ENCODE data around the gene KLF12. TPM values are rescaled to one million over a fixed set of nuclear protein-coding genes. Genes with fewer than 3 reads are reported as not detected.

The KLF12 gene
- total RNA-seq, 5 donors from 2014 or later (not counting 1 experiment from before 2014, with no cell fraction given), result 60.2 to 112 (median 64.7) TPM

DNA sequence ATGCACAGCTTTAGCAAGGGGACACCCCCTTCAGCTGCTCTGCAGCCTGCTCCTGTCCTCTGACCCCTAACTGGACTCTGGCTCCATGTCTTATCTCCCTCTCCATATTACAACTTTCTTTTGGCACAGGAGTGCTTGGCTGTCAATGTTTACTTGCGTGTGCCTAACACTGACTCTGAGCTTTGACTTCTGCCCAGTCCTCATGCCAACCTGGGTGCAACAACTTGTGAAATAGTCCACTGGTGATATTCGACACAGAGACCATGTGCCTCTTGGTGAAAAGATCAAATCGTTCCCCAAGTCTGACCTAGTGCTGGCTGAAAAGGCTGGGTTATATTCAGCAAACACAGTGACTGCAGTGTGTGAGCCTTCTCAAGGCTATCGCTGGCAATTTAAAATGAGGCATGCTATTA lies 34.1 kb upstream of the KLF12 start:
- DNase-seq, result no peak
- WGBS (ENCODE audit: insufficient coverage), result 71% methylated on average over 3 of the region's 4 CpGs
- Mint-ChIP-seq H3K36me3 (no peaks in the 10 kb centered on the region), H3K4me3 (no peak overlapping the region), H3K4me1 (no peaks in the 10 kb centered on the region), H3K27me3 (peaks cover 0 to 3% of the 10 kb centered on the region in 2 donors), H3K27ac (no peak overlapping the region), H3K9me3 (no peaks in the 10 kb centered on the region)
- CTCF ChIA-PET, result no interaction called here
- H3K9me3 ChIP-seq, result no peaks in the 10 kb centered on the region
- POLR2A ChIA-PET, result interaction anchor here in 1 of 2 donors (0.5 kb wide), 1 partner anchor 121 kb away, joined by 3 read pairs; no protein-coding TSS in a partner anchor
- H3K36me3 ChIP-seq (ENCODE audit: control insufficient read depth in 2 of 2, extremely low read depth in 1 of 2, insufficient read depth in 1 of 2, low read length in 1 of 2), result no peaks in the 10 kb centered on the region
- no peak overlapping the region for H3K27ac ChIP-seq (ENCODE audit: low read length)
- no peak for ATAC-seq (replicated peaks in 1 of 4)
- no peaks in the 10 kb centered on the region for H3K4me1 ChIP-seq (ENCODE audit: control insufficient read depth in 1 of 2, extremely low read depth in 1 of 2, insufficient read depth in 2 of 2, low read length in 2 of 2)
- H3K4me3 ChIP-seq (ENCODE audit: control insufficient read depth in 1 of 2, extremely low read depth in 1 of 2, low read length in 1 of 2), result no peak overlapping the region
- H3K27me3 ChIP-seq (replicated peaks in 1 of 2; ENCODE audit: control insufficient read depth in 2 of 2, extremely low read depth in 1 of 2, insufficient read depth in 2 of 2, low read length in 1 of 2), result no peaks in the 10 kb centered on the region

DNA sequence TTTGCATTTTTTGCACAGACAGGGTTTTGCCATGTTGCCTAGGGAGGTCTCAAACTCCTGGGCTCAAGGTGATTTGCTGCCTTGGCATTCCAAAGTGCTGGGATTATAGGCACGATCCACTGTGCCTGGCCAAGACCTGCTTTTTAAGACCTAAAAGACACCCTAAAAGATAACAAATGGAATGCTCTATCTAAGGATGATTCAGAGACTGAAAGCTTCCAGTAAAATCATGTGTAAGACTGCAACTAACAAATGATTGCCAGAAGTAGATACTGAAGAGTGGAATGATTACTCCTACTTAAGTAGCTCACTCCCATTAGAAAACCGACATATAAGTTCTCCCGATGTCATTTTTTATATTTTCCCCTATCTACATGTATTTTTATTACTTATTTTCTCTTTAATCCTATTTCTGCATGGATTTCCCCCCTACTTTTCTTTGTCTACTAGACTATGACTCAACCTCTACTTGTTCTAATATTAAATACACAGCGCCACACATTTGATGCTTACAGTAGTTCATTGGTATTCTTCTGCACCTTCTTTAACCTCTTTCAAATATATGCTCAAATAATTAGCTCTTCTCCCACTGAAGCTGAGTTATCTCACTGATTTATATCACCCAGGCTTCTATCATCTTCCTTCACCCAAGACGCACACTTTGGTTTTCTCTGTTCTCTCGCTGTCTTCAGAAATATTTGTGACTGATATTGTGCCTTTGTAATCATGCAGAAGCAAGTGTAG lies 32.2 kb upstream of the KLF12 start:
- no peak for ATAC-seq (replicated peaks in 1 of 4)
- DNase-seq, result no peak
- CTCF ChIA-PET, result interaction anchor here (0.5 to 0.6 kb wide), 2 partner anchors 15 to 385 kb away, joined by 3 to 5 read pairs; no protein-coding TSS in a partner anchor
- no peak overlapping the region for H3K4me3 ChIP-seq (ENCODE audit: control insufficient read depth in 1 of 2, extremely low read depth in 1 of 2, low read length in 1 of 2)
- no peaks in the 10 kb centered on the region for H3K4me1 ChIP-seq (ENCODE audit: control insufficient read depth in 1 of 2, extremely low read depth in 1 of 2, insufficient read depth in 2 of 2, low read length in 2 of 2)
- WGBS (ENCODE audit: insufficient coverage), result 100% methylated on average over 3 of the region's 6 CpGs
- no peaks in the 10 kb centered on the region for H3K36me3 ChIP-seq (ENCODE audit: control insufficient read depth in 2 of 2, extremely low read depth in 1 of 2, insufficient read depth in 1 of 2, low read length in 1 of 2)
- H3K27ac ChIP-seq (ENCODE audit: low read length), result no peak overlapping the region
- no peak overlapping the region for H3K4me3 Mint-ChIP-seq
- H3K36me3 Mint-ChIP-seq, result no peaks in the 10 kb centered on the region
- no peaks in the 10 kb centered on the region for H3K9me3 Mint-ChIP-seq
- no peaks in the 10 kb centered on the region for H3K4me1 Mint-ChIP-seq
- no peak overlapping the region for H3K27ac Mint-ChIP-seq
- H3K9me3 ChIP-seq, result no peaks in the 10 kb centered on the region
- H3K27me3 Mint-ChIP-seq, result peaks cover 0 to 3% of the 10 kb centered on the region in 2 donors
- POLR2A ChIA-PET, result interaction anchor here in 1 of 2 donors (0.5 kb wide), 1 partner anchor 26 kb away, joined by 3 read pairs; no protein-coding TSS in a partner anchor
- H3K27me3 ChIP-seq (replicated peaks in 1 of 2; ENCODE audit: control insufficient read depth in 2 of 2, extremely low read depth in 1 of 2, insufficient read depth in 2 of 2, low read length in 1 of 2), result no peaks in the 10 kb centered on the region

DNA sequence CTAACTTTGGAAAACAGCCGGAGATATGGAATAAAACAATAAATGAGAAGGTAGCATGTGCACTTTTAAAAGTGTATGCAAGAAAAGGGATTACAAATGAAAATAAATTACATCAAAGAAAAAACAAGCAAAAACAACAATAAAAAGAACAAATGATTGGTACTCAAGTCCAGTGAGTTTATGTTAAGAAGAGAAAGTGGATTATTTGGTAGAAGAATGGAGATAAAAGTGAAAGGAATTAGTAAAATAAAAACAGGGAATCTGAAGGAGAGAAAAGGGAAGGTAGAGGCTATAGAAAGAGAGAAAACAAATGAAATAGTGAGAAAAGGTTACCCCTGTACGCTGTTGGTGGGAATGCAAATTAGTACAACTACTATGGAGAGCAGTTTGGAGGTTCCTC lies 28.6 kb upstream of the KLF12 start:
- CTCF ChIA-PET, result no interaction called here
- no peak overlapping the region for H3K27ac Mint-ChIP-seq

GRCh38 chr13:74162135-74162534 lies 27.9 kb upstream of the KLF12 start:
- CTCF ChIA-PET, result no interaction called here
- Mint-ChIP-seq H3K4me1 (no peaks in the 10 kb centered on the region), H3K36me3 (no peaks in the 10 kb centered on the region), H3K27ac (no peak overlapping the region), H3K9me3 (no peaks in the 10 kb centered on the region), H3K27me3 (peaks cover 0 to 3% of the 10 kb centered on the region in 2 donors), H3K4me3 (no peak overlapping the region)
- no peak overlapping the region for H3K4me3 ChIP-seq (ENCODE audit: control insufficient read depth in 1 of 2, extremely low read depth in 1 of 2, low read length in 1 of 2)
- H3K27ac ChIP-seq (ENCODE audit: low read length), result no peak overlapping the region
- no peaks in the 10 kb centered on the region for H3K9me3 ChIP-seq
- ATAC-seq (replicated peaks in 1 of 4) (no peak), DNase-seq (no peak)
- POLR2A ChIA-PET, result no interaction called here
- 100% methylated on average over 2 of the region's 2 CpGs for WGBS (ENCODE audit: insufficient coverage)
- no peaks in the 10 kb centered on the region for H3K36me3 ChIP-seq (ENCODE audit: control insufficient read depth in 2 of 2, extremely low read depth in 1 of 2, insufficient read depth in 1 of 2, low read length in 1 of 2)
- H3K27me3 ChIP-seq (replicated peaks in 1 of 2; ENCODE audit: control insufficient read depth in 2 of 2, extremely low read depth in 1 of 2, insufficient read depth in 2 of 2, low read length in 1 of 2), result peaks cover 0 to 4% of the 10 kb centered on the region in 2 experiments
- H3K4me1 ChIP-seq (ENCODE audit: control insufficient read depth in 1 of 2, extremely low read depth in 1 of 2, insufficient read depth in 2 of 2, low read length in 2 of 2), result no peaks in the 10 kb centered on the region

More for the DNA sequence above, 28.6 kb upstream of the KLF12 start:
- no peaks in the 10 kb centered on the region for H3K36me3 ChIP-seq (ENCODE audit: control insufficient read depth in 2 of 2, extremely low read depth in 1 of 2, insufficient read depth in 1 of 2, low read length in 1 of 2)
- POLR2A ChIA-PET, result no interaction called here
- Mint-ChIP-seq H3K36me3 (no peaks in the 10 kb centered on the region), H3K4me1 (no peaks in the 10 kb centered on the region), H3K4me3 (no peak overlapping the region), H3K9me3 (no peaks in the 10 kb centered on the region), H3K27me3 (peaks cover 0 to 3% of the 10 kb centered on the region in 2 donors)
- ATAC-seq (replicated peaks in 1 of 4), result no peak
- no peak for DNase-seq
- H3K4me1 ChIP-seq (ENCODE audit: control insufficient read depth in 1 of 2, extremely low read depth in 1 of 2, insufficient read depth in 2 of 2, low read length in 2 of 2), result no peaks in the 10 kb centered on the region
- no peak overlapping the region for H3K27ac ChIP-seq (ENCODE audit: low read length)
- no peaks in the 10 kb centered on the region for H3K9me3 ChIP-seq
- H3K27me3 ChIP-seq (replicated peaks in 1 of 2; ENCODE audit: control insufficient read depth in 2 of 2, extremely low read depth in 1 of 2, insufficient read depth in 2 of 2, low read length in 1 of 2), result peaks cover 0 to 4% of the 10 kb centered on the region in 2 experiments
- no CpG with 5 or more reads among the region's 2 CpGs for WGBS (ENCODE audit: insufficient coverage)
- H3K4me3 ChIP-seq (ENCODE audit: control insufficient read depth in 1 of 2, extremely low read depth in 1 of 2, low read length in 1 of 2), result no peak overlapping the region

- ATAC-seq (replicated peaks in 1 of 4) (no peak), DNase-seq (no peak)
- Histone ChIP-seq H3K27me3 (replicated peaks in 1 of 2; ENCODE audit: control insufficient read depth in 2 of 2, extremely low read depth in 1 of 2, insufficient read depth in 2 of 2, low read length in 1 of 2) (peaks cover 0 to 4% of the 10 kb centered on the region in 2 experiments), H3K4me1 (ENCODE audit: control insufficient read depth in 1 of 2, extremely low read depth in 1 of 2, insufficient read depth in 2 of 2, low read length in 2 of 2) (no peaks in the 10 kb centered on the region), H3K36me3 (ENCODE audit: control insufficient read depth in 2 of 2, extremely low read depth in 1 of 2, insufficient read depth in 1 of 2, low read length in 1 of 2) (no peaks in the 10 kb centered on the region), H3K4me3 (ENCODE audit: control insufficient read depth in 1 of 2, extremely low read depth in 1 of 2, low read length in 1 of 2) (no peak overlapping the region), H3K9me3 (no peaks in the 10 kb centered on the region), H3K27ac (ENCODE audit: low read length) (no peak overlapping the region)
- no peak overlapping the region for H3K27ac Mint-ChIP-seq
- no peaks in the 10 kb centered on the region for H3K4me1 Mint-ChIP-seq
- no peaks in the 10 kb centered on the region for H3K36me3 Mint-ChIP-seq
- CTCF ChIA-PET, result no interaction called here
- POLR2A ChIA-PET, result no interaction called here
- H3K4me3 Mint-ChIP-seq, result no peak overlapping the region
- no peaks in the 10 kb centered on the region for H3K27me3 Mint-ChIP-seq
- WGBS (ENCODE audit: insufficient coverage), result no CpG with 5 or more reads among the region's 3 CpGs
- H3K9me3 Mint-ChIP-seq, result no peaks in the 10 kb centered on the region
Observed at GRCh38 chr13:74158571-74159352, 24.6 kb upstream of the KLF12 start.

GRCh38 chr13:74158028-74158427 lies 23.8 kb upstream of the KLF12 start:
- Histone ChIP-seq H3K4me1 (ENCODE audit: control insufficient read depth in 1 of 2, extremely low read depth in 1 of 2, insufficient read depth in 2 of 2, low read length in 2 of 2) (no peaks in the 10 kb centered on the region), H3K36me3 (ENCODE audit: control insufficient read depth in 2 of 2, extremely low read depth in 1 of 2, insufficient read depth in 1 of 2, low read length in 1 of 2) (no peaks in the 10 kb centered on the region), H3K27me3 (replicated peaks in 1 of 2; ENCODE audit: control insufficient read depth in 2 of 2, extremely low read depth in 1 of 2, insufficient read depth in 2 of 2, low read length in 1 of 2) (peaks cover 0 to 4% of the 10 kb centered on the region in 2 experiments), H3K9me3 (no peaks in the 10 kb centered on the region), H3K27ac (ENCODE audit: low read length) (no peak overlapping the region), H3K4me3 (ENCODE audit: control insufficient read depth in 1 of 2, extremely low read depth in 1 of 2, low read length in 1 of 2) (no peak overlapping the region)
- H3K4me1 Mint-ChIP-seq, result no peaks in the 10 kb centered on the region
- H3K36me3 Mint-ChIP-seq, result no peaks in the 10 kb centered on the region
- no peak overlapping the region for H3K4me3 Mint-ChIP-seq
- DNase-seq (no peak), ATAC-seq (replicated peaks in 1 of 4) (no peak)
- H3K27me3 Mint-ChIP-seq, result no peaks in the 10 kb centered on the region
- ChIA-PET CTCF (no interaction called here), POLR2A (no interaction called here)
- H3K27ac Mint-ChIP-seq, result no peak overlapping the region
- WGBS (ENCODE audit: insufficient coverage), result 100% methylated on average over 7 of the region's 8 CpGs
- H3K9me3 Mint-ChIP-seq, result no peaks in the 10 kb centered on the region

Data from T-cell (primary cell).